ENCODE results near the gene LAMTOR2. TPM values are rescaled to one million over a fixed set of nuclear protein-coding genes. Genes with fewer than 3 reads are reported as not detected.
A peak's percentile ranks its signal among the peaks of the same experiment; 100 is the strongest.

LAMTOR2 gene
- total and polyA plus RNA-seq, 2 of the 8 experiments (the other 6 are each of a cell fraction or from before 2014, with no cell fraction given) = 54.7 to 122 TPM

DNA sequence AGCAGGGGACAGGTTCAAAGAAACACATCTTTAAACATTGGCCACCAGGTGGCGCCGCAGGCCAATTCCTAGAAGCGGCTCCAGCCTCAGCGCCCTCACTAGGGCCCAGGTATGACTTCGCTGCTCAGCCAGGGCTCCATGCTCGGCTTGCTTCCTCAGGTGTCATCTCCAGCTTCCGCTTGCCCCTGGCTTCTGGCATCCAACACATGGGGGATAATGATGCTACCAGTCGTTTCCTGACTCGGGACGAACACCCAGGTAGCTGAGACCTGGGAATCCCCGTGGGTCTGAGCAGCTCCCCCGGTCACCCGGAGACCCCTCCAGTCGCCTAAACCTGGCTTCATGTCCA is 36.2 kb downstream of the LAMTOR2 start (continued):
- TF ChIP-seq SUZ12 (IDR thresholded peaks at IDR 0.05; ENCODE audit: low read length) = no peak
- peak; percentile 35; the same call in 1 of the 2 replicates for TF ChIP-seq YY1 (IDR thresholded peaks at IDR 0.05; ENCODE audit: low read depth, low read length)
- TF ChIP-seq, protein P1, sequence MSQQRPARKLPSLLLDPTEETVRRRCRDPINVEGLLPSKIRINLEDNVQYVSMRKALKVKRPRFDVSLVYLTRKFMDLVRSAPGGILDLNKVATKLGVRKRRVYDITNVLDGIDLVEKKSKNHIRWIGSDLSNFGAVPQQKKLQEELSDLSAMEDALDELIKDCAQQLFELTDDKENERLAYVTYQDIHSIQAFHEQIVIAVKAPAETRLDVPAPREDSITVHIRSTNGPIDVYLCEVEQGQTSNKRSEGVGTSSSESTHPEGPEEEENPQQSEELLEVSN (IDR thresholded peaks at IDR 0.05) = no peak
- TF ChIP-seq TEAD4 (IDR thresholded peaks at IDR 0.05; ENCODE audit: low read depth, low read length) = no peak
- TF ChIP-seq TAF7 (optimal IDR thresholded peaks at IDR 0.05; ENCODE audit: borderline replicate concordance, low read depth, low read length) = no peak
